GM12878 (cell line): ENCODE data around the gene MCMBP. TPM values are rescaled to one million over a fixed set of nuclear protein-coding genes. Genes with fewer than 3 reads are reported as not detected.

ENCODE experiments used
- ATAC-seq: fragments of 200-7000 bp; cut with Tn5 transposase; 3 replicates; pipeline ENCODE4 v1.9.1; 2020; ENCODE audit warnings: mild to moderate bottlenecking, moderate library complexity
- BruUV-seq: library from RNA; stranded (reverse); fragments of 400-500 nt; replicated peaks from 2 replicates; lab custom pipeline; 2021; lab: Mats Ljungman, UMichigan
- CTCF ChIA-PET: fragments of 300-600 bp; sonication (Branson Sonifier 250); formaldehyde crosslinking; extraction: SDS; loops from one replicate; lab custom pipeline; 2021; ENCODE audit warnings: inconsistent platforms; lab: Yijun Ruan, JAX
- POLR2A ChIA-PET: fragments of 350-600 bp; formaldehyde crosslinking; extraction: SDS; loops from one replicate; lab custom pipeline; 2021; ENCODE audit warnings: inconsistent platforms; lab: Charles Lee
- RAD21 ChIA-PET: fragments of 300-600 bp; sonication (Branson Sonifier 250); formaldehyde crosslinking; loops from one replicate; lab custom pipeline; 2023; ENCODE audit warnings: antibody characterized with exemption; ENCODE audit not compliant: unreplicated experiment; lab: Charles Lee
- SMC1A ChIA-PET: fragments of 300-600 bp; sonication (Branson Sonifier 250); formaldehyde crosslinking; loops from one replicate; lab custom pipeline; 2023; ENCODE audit not compliant: unreplicated experiment, uncharacterized antibody; lab: Charles Lee
- DNase-seq: peaks from one replicate; pipeline ENCODE4 v3.0.0-alpha.2; 2011; ENCODE audit warnings: low read depth, low spot score
- FAIRE-seq: peaks from 3 replicates; lab custom pipeline; 2011; peaks lifted over from hg19 to GRCh38; lab: Jason Lieb, UNC
- H2AFZ ChIP-seq: 2 replicates; pipeline ENCODE4 v1.6.0; 2011; ENCODE audit warnings: low read depth, low read length, control low read depth; ENCODE audit not compliant: control insufficient read depth
- H3K27ac ChIP-seq: 2 replicates; pipeline ENCODE4 v1.5.1; 2011; ENCODE audit warnings: control low read depth; ENCODE audit not compliant: control insufficient read depth, insufficient read depth
- H3K27me3 ChIP-seq, 2 experiments: replicated peaks in 1 of 2; 2 replicates each; pipeline versions ENCODE4 v1.6.0 to v1.6.1; 2011; ENCODE audit warnings: low read length in 1 of 2; ENCODE audit not compliant: control insufficient read depth in 2 of 2, insufficient read depth in 2 of 2
- H3K36me3 ChIP-seq, 2 experiments: 2 replicates each; pipeline ENCODE4 v1.5.1; 2011; ENCODE audit warnings: low read length in 1 of 2; ENCODE audit not compliant: control insufficient read depth in 2 of 2, insufficient read depth in 2 of 2
- H3K4me1 ChIP-seq: 2 replicates; pipeline ENCODE4 v1.6.1; 2011; ENCODE audit warnings: mild to moderate bottlenecking, low read length, moderate library complexity, mixed read lengths; ENCODE audit not compliant: control insufficient read depth, insufficient read depth
- H3K4me2 ChIP-seq: 2 replicates; pipeline ENCODE4 v1.6.0; 2011; ENCODE audit warnings: control low read depth; ENCODE audit not compliant: control insufficient read depth, insufficient read depth
- H3K4me3 ChIP-seq: fragments of 200-600 bp; sonication (generic); 2 replicates; pipeline ENCODE4 v1.5.1; 2016
- H3K79me2 ChIP-seq: 2 replicates; pipeline ENCODE4 v1.6.0; 2011; ENCODE audit warnings: low read length; ENCODE audit not compliant: control insufficient read depth, insufficient read depth
- H3K9ac ChIP-seq: 2 replicates; pipeline ENCODE4 v1.8.0; 2011; ENCODE audit warnings: low read length, control low read depth, mixed read lengths; ENCODE audit not compliant: control insufficient read depth, insufficient read depth
- H3K9me3 ChIP-seq: replicated peaks from 3 replicates; pipeline ENCODE4 v1.5.1; 2011; ENCODE audit warnings: mild to moderate bottlenecking, low read length; ENCODE audit not compliant: control insufficient read depth, insufficient read depth
- H4K20me1 ChIP-seq: 2 replicates; pipeline ENCODE4 v1.6.0; 2011; ENCODE audit not compliant: control insufficient read depth, insufficient read depth
- EED ChIP-seq: sonication (generic); IDR thresholded peaks from 2 replicates; pipeline ENCODE4 v1.6.1; 2016; ENCODE audit warnings: antibody characterized with exemption, low read depth
- FOXK2 ChIP-seq: fragments of 450-650 bp; IDR thresholded peaks from 2 replicates; pipeline ENCODE4 v1.6.1; 2017; ENCODE audit warnings: mild to moderate bottlenecking, moderate library complexity
- LARP7 ChIP-seq: fragments of 450-650 bp; IDR thresholded peaks from 2 replicates; pipeline ENCODE4 v1.6.1; 2017; ENCODE audit warnings: mild to moderate bottlenecking
- RUNX3 ChIP-seq: IDR thresholded peaks from 2 replicates; pipeline ENCODE4 v1.6.1; 2012; ENCODE audit warnings: low read length, inconsistent platforms
- SPI1 ChIP-seq: IDR thresholded peaks from 2 replicates; pipeline ENCODE4 v1.6.1; 2011; ENCODE audit warnings: low read depth, mild to moderate bottlenecking, low read length, moderate library complexity, borderline replicate concordance; ENCODE audit not compliant: insufficient read depth
- SREBF2 ChIP-seq: IDR thresholded peaks from 2 replicates; pipeline ENCODE4 v1.6.1; 2012; ENCODE audit warnings: mild to moderate bottlenecking, low read length
- STAT3 ChIP-seq: IDR thresholded peaks from 2 replicates; pipeline ENCODE4 v1.6.1; 2011; ENCODE audit warnings: low read depth, low read length, improper control_type of control experiment
- ZNF217 ChIP-seq: fragments of 450-650 bp; IDR thresholded peaks from 2 replicates; pipeline ENCODE4 v1.6.1; 2017; ENCODE audit warnings: antibody characterized with exemption, mild to moderate bottlenecking
- WGBS: methylation state at CpG from one replicate; pipeline ENCODE4 v1.1.6; 2016; ENCODE audit warnings: low lambda C conversion rate; ENCODE audit not compliant: insufficient replicate concordance, insufficient coverage; ENCODE audit errors: missing lambda C conversion rate; 5-methylcytosine and 5-hydroxymethylcytosine counted together
- in situ Hi-C: fragments of 300-500 bp; cut with MboI; formaldehyde crosslinking; loops from 9 replicates; pipeline ENCODE4 v1.14.3; 2018; ENCODE audit warnings: mixed read lengths
- intact Hi-C: fragments of 100-400 bp; cut with micrococcal nuclease; formaldehyde crosslinking; loops from one replicate; pipeline ENCODE4 v1.14.2; 2022; ENCODE audit not compliant: unreplicated experiment
- polyA plus RNA-seq, 11 experiments: library from polyadenylated mRNA; depleted of rRNA in 4 of 11; unstranded in 6 of 11; stranded (reverse) in 5 of 11; fragments of >200 nt; fragmentation: Nextera tagmentation in 4 of 11; fragmentation: Illumina TruSeq in 1 of 11; extraction: Ambion mirVana in 4 of 11; extraction: Trizol in 1 of 11; gene quantifications; 1 replicate in 1 of 11; 2 replicates in 10 of 11; pipeline versions ENCODE4 v1.2.1 to v1.2.3, GENCODE V29; 2011 to 2016; ENCODE audit warnings: inconsistent platforms in 2 of 11, missing spikeins in 2 of 11, low read depth in 1 of 11
- total RNA-seq, 4 experiments: library from RNA; depleted of rRNA in 3 of 4; stranded (reverse); fragments of >200 nt in 3 of 4; fragmentation: Illumina TruSeq in 1 of 4; extraction: Trizol in 1 of 4; gene quantifications; 2 replicates each; pipeline versions ENCODE4 v1.2.1 to v1.2.3, GENCODE V29; 2013 to 2021
- TF ChIP-seq, protein P1 (sequence below): fragments of 450-650 bp; IDR thresholded peaks from 2 replicates; pipeline ENCODE4 v1.6.1; 2018; ENCODE audit warnings: borderline replicate concordance, mild to moderate bottlenecking; ENCODE audit not compliant: partially characterized antibody

MCMBP gene
- total and polyA plus RNA-seq, 10 of the 15 experiments (the other 5 are each of a cell fraction or from before 2014, with no cell fraction given), result 7.6 to 93.1 (median 75.7) TPM

GRCh38 chr10:119834188-119834587 is 38.5 kb downstream of the MCMBP start:
- 60% methylated on average over 4 of the region's 4 CpGs for WGBS
- no peak overlapping the region for H2AFZ ChIP-seq
- POLR2A ChIA-PET, result no interaction called here
- H4K20me1 ChIP-seq, result no peaks in the 10 kb centered on the region
- no peaks in the 10 kb centered on the region for H3K9me3 ChIP-seq
- H3K36me3 ChIP-seq, result peaks cover 4 to 49% of the 10 kb centered on the region in 2 experiments
- SMC1A ChIA-PET, result interaction anchor here (1.2 kb wide), 1 partner anchor 25 kb away, joined by 6 read pairs; no protein-coding TSS in a partner anchor
- CTCF ChIA-PET, result interaction anchor here (1.3 kb wide), 1 partner anchor 31 kb away, joined by 5 read pairs; no protein-coding TSS in a partner anchor
- FAIRE-seq (no peak), ATAC-seq (peak; percentile 67), DNase-seq (no peak)
- no peak overlapping the region for H3K27ac ChIP-seq
- RAD21 ChIA-PET, result no interaction called here
- BruUV-seq, result no TSS peak
- no peaks in the 10 kb centered on the region for H3K79me2 ChIP-seq
- no peaks in the 10 kb centered on the region for H3K27me3 ChIP-seq
- no peak for TF ChIP-seq SPI1
- no peak for TF ChIP-seq ZNF217
- peak; percentile 54; the same call in 1 of the 2 replicates for TF ChIP-seq RUNX3
- TF ChIP-seq EED, result 0 out of 2 replicates have a peak, but pooled peaks have one; percentile 22
- TF ChIP-seq STAT3, result no peak
- no peak for TF ChIP-seq FOXK2
- TF ChIP-seq, protein P1, sequence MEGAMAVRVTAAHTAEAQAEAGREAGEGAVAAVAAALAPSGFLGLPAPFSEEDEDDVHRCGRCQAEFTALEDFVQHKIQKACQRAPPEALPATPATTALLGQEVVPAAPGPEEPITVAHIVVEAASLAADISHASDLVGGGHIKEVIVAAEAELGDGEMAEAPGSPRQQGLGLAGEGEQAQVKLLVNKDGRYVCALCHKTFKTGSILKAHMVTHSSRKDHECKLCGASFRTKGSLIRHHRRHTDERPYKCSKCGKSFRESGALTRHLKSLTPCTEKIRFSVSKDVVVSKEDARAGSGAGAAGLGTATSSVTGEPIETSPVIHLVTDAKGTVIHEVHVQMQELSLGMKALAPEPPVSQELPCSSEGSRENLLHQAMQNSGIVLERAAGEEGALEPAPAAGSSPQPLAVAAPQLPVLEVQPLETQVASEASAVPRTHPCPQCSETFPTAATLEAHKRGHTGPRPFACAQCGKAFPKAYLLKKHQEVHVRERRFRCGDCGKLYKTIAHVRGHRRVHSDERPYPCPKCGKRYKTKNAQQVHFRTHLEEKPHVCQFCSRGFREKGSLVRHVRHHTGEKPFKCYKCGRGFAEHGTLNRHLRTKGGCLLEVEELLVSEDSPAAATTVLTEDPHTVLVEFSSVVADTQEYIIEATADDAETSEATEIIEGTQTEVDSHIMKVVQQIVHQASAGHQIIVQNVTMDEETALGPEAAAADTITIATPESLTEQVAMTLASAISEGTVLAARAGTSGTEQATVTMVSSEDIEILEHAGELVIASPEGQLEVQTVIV, result no peak
- TF ChIP-seq SREBF2, result no peak
- no peak for TF ChIP-seq LARP7
- no peak overlapping the region for H3K4me3 ChIP-seq
- no peak overlapping the region for H3K4me2 ChIP-seq
- H3K4me1 ChIP-seq, result no peaks in the 10 kb centered on the region
- intact Hi-C loops, result no loop called here
- H3K9ac ChIP-seq, result no peak overlapping the region
- in situ Hi-C loops, result no loop called here
